GM23338 (cell line): ENCODE measurements around the gene ERO1B.

Source experiments
- CTCF ChIP-seq, 2 experiments: fragments of 200-600 bp in 1 of 2; sonication (generic) in 1 of 2; conservative IDR thresholded peaks; 2 replicates each; pipeline versions ENCODE4 v1.5.1 to v1.6.1; 2016 to 2017; ENCODE audit warnings: antibody characterized with exemption in 2 of 2, low read depth in 2 of 2, mild to moderate bottlenecking in 2 of 2, moderate library complexity in 1 of 2
- EZH2phosphoT487 ChIP-seq: fragments of 200-600 bp; sonication (generic); IDR thresholded peaks from one replicate; pipeline ENCODE4 v1.8.1; 2018; ENCODE audit warnings: antibody characterized with exemption; ENCODE audit not compliant: unreplicated experiment
- JUNB ChIP-seq: IDR thresholded peaks from one replicate; pipeline ENCODE4 v1.6.1; 2016; ENCODE audit warnings: antibody characterized with exemption; ENCODE audit not compliant: unreplicated experiment
- TF ChIP-seq, protein P1 (sequence below): fragments of 250-450 bp; sonication (Bioruptor Pico); IDR thresholded peaks from 2 replicates; pipeline ENCODE4 v1.5.0; 2020; ENCODE audit warnings: mild to moderate bottlenecking, moderate library complexity

DNA sequence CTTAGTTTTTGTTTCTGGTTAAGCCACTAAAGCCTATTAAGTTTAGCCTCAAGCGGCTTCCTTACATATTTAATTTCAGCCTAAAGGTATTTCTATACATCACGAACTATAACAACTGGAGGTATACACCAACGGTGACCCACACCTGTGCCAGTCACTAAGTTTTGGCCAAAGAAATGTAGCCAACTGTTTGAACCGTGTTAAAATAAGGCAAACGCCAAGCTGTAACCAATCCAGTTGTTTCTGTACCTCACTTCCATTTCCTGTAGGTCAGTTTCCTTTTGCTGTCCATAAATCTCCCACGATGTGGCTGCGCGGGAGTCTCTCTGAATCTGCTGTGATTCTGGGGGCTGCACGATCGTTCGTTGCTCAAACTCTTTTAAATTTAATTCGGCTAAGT is 5.6 kb upstream of the ERO1B start:
- TF ChIP-seq JUNB: no peak
- TF ChIP-seq CTCF (conservative IDR thresholded peaks at IDR 0.05; ENCODE audit: low read depth in 2 of 2): no peak
- TF ChIP-seq EZH2phosphoT487: no peak
- TF ChIP-seq, protein P1, sequence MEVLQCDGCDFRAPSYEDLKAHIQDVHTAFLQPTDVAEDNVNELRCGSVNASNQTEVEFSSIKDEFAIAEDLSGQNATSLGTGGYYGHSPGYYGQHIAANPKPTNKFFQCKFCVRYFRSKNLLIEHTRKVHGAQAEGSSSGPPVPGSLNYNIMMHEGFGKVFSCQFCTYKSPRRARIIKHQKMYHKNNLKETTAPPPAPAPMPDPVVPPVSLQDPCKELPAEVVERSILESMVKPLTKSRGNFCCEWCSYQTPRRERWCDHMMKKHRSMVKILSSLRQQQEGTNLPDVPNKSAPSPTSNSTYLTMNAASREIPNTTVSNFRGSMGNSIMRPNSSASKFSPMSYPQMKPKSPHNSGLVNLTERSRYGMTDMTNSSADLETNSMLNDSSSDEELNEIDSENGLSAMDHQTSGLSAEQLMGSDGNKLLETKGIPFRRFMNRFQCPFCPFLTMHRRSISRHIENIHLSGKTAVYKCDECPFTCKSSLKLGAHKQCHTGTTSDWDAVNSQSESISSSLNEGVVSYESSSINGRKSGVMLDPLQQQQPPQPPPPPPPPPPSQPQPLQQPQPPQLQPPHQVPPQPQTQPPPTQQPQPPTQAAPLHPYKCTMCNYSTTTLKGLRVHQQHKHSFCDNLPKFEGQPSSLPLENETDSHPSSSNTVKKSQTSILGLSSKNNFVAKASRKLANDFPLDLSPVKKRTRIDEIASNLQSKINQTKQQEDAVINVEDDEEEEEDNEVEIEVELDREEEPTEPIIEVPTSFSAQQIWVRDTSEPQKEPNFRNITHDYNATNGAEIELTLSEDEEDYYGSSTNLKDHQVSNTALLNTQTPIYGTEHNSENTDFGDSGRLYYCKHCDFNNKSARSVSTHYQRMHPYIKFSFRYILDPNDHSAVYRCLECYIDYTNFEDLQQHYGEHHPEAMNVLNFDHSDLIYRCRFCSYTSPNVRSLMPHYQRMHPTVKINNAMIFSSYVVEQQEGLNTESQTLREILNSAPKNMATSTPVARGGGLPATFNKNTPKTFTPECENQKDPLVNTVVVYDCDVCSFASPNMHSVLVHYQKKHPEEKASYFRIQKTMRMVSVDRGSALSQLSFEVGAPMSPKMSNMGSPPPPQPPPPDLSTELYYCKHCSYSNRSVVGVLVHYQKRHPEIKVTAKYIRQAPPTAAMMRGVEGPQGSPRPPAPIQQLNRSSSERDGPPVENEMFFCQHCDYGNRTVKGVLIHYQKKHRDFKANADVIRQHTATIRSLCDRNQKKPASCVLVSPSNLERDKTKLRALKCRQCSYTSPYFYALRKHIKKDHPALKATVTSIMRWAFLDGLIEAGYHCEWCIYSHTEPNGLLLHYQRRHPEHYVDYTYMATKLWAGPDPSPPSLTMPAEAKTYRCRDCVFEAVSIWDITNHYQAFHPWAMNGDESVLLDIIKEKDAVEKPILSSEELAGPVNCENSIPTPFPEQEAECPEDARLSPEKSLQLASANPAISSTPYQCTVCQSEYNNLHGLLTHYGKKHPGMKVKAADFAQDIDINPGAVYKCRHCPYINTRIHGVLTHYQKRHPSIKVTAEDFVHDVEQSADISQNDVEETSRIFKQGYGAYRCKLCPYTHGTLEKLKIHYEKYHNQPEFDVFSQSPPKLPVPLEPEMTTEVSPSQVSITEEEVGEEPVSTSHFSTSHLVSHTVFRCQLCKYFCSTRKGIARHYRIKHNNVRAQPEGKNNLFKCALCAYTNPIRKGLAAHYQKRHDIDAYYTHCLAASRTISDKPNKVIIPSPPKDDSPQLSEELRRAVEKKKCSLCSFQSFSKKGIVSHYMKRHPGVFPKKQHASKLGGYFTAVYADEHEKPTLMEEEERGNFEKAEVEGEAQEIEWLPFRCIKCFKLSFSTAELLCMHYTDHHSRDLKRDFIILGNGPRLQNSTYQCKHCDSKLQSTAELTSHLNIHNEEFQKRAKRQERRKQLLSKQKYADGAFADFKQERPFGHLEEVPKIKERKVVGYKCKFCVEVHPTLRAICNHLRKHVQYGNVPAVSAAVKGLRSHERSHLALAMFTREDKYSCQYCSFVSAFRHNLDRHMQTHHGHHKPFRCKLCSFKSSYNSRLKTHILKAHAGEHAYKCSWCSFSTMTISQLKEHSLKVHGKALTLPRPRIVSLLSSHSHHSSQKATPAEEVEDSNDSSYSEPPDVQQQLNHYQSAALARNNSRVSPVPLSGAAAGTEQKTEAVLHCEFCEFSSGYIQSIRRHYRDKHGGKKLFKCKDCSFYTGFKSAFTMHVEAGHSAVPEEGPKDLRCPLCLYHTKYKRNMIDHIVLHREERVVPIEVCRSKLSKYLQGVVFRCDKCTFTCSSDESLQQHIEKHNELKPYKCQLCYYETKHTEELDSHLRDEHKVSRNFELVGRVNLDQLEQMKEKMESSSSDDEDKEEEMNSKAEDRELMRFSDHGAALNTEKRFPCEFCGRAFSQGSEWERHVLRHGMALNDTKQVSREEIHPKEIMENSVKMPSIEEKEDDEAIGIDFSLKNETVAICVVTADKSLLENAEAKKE (CRISPR knock-in tag): no peak
